H1 (cell line): Measurements from ENCODE around the gene CDH2.

Experiments
- EGR1 ChIP-seq: IDR thresholded peaks from 2 replicates; pipeline ENCODE4 v1.6.1; 2011; ENCODE audit warnings: low read depth, low read length, borderline replicate concordance
- EZH2 ChIP-seq: fragments of 200-600 bp; sonication (generic); IDR thresholded peaks from 2 replicates; pipeline ENCODE4 v1.7.1; 2012; ENCODE audit warnings: low read depth, mild to moderate bottlenecking, moderate library complexity, low read length, inconsistent platforms; ENCODE audit not compliant: severe bottlenecking
- POLR2A ChIP-seq, 2 experiments: IDR thresholded peaks; 1 replicate in 1 of 2; 2 replicates in 1 of 2; pipeline ENCODE4 v1.6.1; 2011; ENCODE audit warnings: low read depth in 2 of 2, low read length in 2 of 2, mild to moderate bottlenecking in 2 of 2; ENCODE audit errors: control extremely low read depth in 1 of 2
- POLR2AphosphoS5 ChIP-seq: IDR thresholded peaks from 2 replicates; pipeline ENCODE4 v1.6.1; 2011; ENCODE audit warnings: low read depth, low read length
- RAD21 ChIP-seq, 2 experiments: IDR thresholded peaks in 1 of 2; conservative IDR thresholded peaks in 1 of 2; 2 replicates each; pipeline ENCODE4 v1.6.1; 2011; ENCODE audit warnings: low read depth in 2 of 2, low read length in 2 of 2, improper control_type of control experiment in 1 of 2, inconsistent platforms in 1 of 2, mild to moderate bottlenecking in 1 of 2, moderate library complexity in 1 of 2
- RFX5 ChIP-seq: IDR thresholded peaks from 2 replicates; pipeline ENCODE4 v1.6.1; 2011; ENCODE audit warnings: low read depth, low read length, improper control_type of control experiment, borderline replicate concordance
- YY1 ChIP-seq: IDR thresholded peaks from 2 replicates; pipeline ENCODE4 v1.6.1; 2011; ENCODE audit warnings: low read depth, mild to moderate bottlenecking, low read length
- ZNF274 ChIP-seq: IDR thresholded peaks from 2 replicates; pipeline ENCODE4 v1.7.0; 2012; ENCODE audit warnings: low read length, borderline replicate concordance; ENCODE audit errors: extremely low read depth
- TF ChIP-seq, protein P1 (sequence below): IDR thresholded peaks from 2 replicates; pipeline ENCODE4 v1.6.1; 2012; ENCODE audit warnings: inconsistent platforms
- TF ChIP-seq, protein P2 (sequence below), 3 experiments: IDR thresholded peaks; 1 replicate in 2 of 3; 2 replicates in 1 of 3; pipeline versions ENCODE4 v1.5.1 to v1.6.1; 2011; ENCODE audit warnings: low read length in 3 of 3, mild to moderate bottlenecking in 3 of 3, inconsistent platforms in 2 of 3, low read depth in 1 of 3, moderate library complexity in 1 of 3; ENCODE audit not compliant: insufficient read depth in 1 of 3; ENCODE audit errors: control extremely low read depth in 1 of 3

DNA sequence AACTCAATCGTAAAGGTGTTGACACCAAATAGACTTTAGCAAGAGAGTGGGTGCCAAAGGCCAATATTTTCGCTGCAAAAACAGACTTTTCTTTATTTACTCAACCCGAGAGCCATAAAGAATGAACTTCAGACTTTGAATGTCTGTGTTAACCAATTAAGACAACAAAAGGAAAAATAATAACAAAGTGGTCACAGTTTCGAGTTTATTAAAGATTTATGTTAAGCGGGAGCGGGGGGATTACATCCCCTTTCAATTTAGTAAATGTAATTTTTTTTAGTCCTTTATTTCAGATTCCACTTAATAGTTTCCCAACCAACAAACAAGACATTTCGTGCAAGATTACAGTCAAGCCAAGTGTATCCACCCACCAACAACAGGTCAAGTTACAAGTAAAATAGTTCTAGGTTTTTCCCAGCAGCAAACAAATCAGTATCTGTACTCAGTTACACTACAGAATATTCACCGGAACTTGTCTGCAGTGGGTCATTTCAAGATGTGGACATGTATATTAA, 9.0 kb downstream of the CDH2 start:
- TF ChIP-seq POLR2A (IDR thresholded peaks at IDR 0.05; ENCODE audit: control extremely low read depth in 1 of 2, low read depth in 2 of 2, low read length in 2 of 2) (no peak), EZH2 (no peak), ZNF274 (no peak), POLR2AphosphoS5 (no peak), EGR1 (no peak), RAD21 (IDR thresholded peaks at IDR 0.05 in 1 of 2, conservative IDR thresholded peaks at IDR 0.05 in 1 of 2; ENCODE audit: low read depth in 2 of 2, low read length in 2 of 2) (no peak), YY1 (no peak), RFX5 (no peak)
- TF ChIP-seq, protein P1, sequence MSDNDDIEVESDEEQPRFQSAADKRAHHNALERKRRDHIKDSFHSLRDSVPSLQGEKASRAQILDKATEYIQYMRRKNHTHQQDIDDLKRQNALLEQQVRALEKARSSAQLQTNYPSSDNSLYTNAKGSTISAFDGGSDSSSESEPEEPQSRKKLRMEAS: no peak
- TF ChIP-seq, protein P2, sequence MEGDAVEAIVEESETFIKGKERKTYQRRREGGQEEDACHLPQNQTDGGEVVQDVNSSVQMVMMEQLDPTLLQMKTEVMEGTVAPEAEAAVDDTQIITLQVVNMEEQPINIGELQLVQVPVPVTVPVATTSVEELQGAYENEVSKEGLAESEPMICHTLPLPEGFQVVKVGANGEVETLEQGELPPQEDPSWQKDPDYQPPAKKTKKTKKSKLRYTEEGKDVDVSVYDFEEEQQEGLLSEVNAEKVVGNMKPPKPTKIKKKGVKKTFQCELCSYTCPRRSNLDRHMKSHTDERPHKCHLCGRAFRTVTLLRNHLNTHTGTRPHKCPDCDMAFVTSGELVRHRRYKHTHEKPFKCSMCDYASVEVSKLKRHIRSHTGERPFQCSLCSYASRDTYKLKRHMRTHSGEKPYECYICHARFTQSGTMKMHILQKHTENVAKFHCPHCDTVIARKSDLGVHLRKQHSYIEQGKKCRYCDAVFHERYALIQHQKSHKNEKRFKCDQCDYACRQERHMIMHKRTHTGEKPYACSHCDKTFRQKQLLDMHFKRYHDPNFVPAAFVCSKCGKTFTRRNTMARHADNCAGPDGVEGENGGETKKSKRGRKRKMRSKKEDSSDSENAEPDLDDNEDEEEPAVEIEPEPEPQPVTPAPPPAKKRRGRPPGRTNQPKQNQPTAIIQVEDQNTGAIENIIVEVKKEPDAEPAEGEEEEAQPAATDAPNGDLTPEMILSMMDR (IDR thresholded peaks at IDR 0.05; ENCODE audit: control extremely low read depth in 1 of 3, insufficient read depth in 1 of 3, low read depth in 1 of 3, low read length in 3 of 3): no peak
